NCI-H1092 (cell line): ENCODE measurements around the gene ZNF521.

Source experiments
- DNase-seq: peaks from one replicate; lab custom pipeline; 2025; lab: John Stamatoyannopoulos, UW

Gene ZNF521

DNA sequence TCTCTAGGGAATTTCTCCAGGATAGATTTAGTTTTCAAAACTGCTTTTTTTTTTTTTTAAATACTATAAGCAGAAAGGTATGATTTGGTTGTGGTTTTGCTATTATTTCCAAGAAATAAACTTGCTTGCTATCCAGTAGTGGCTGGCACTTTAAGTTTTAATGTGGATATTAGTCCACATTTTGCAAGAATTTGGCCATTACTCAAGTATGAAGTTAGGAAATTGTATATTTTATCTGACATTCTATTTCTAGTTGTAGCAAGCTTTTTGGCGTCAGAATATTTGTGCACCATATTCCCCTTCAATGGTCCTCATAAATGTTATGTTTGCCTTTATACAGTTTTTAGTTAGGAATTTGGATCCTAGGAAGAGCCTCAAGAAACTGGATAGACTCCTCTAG, 226.3 kb downstream of the ZNF521 start:
- no peak for DNase-seq

DNA sequence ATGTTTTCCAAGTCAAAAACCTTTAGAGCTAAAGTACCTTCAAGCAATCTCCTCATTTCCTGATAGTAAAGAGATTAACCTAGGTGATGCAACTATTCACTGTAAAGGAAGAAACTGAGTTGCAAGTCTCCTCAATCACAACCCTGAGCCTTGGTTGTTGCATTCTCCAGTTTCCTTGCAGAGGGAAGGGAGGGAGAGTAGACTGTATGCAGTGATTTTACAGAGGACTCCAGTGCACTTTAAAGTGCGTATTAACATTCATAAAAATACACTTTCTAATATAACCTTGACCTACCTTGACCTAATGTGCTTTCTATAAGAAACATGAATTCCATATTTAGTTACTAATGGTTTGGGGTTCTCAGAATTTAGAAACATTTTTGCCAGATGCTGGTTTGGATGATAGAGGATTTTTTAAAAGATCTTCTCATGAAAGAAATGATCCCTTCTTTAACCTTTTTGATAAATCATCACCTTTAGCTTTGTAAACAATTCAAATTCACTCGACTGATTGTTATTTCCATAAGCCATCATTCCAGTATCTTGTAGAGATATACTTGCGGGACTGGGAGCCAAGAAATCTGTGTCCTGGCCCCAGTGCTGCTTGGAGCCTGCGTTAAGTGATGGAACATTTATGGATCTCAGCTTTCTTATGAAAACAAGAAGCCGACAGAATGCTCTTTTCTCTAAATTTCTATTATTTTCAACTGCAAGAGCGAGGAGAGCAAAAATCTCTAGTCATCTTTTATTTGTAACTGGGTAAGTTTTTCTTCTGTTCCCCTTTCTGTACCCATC, 228.3 kb downstream of the ZNF521 start:
- no peak for DNase-seq

- no peak for DNase-seq
Measured at GRCh38 chr18:25121442-25121841, 230.5 kb downstream of the ZNF521 start.

DNA sequence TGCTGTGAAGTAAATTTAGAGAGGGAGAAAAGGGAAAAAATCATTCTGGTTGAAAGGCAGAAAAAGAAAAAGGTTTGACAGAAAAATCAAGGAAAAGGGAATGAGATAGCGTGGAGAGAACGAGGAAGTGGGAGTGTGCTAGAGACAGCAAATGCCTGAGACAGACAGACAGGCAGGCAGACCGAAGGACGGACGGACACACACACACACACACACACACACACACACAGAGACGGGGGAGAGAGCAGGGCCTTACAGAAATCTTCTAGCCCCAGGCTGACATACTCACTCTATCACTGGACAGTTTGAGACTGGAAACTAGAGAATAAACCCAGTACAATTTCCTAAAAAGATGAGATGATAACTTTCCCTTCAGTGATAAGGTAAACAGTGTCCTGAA, 238.4 kb downstream of the ZNF521 start:
- DNase-seq, result no peak

DNA sequence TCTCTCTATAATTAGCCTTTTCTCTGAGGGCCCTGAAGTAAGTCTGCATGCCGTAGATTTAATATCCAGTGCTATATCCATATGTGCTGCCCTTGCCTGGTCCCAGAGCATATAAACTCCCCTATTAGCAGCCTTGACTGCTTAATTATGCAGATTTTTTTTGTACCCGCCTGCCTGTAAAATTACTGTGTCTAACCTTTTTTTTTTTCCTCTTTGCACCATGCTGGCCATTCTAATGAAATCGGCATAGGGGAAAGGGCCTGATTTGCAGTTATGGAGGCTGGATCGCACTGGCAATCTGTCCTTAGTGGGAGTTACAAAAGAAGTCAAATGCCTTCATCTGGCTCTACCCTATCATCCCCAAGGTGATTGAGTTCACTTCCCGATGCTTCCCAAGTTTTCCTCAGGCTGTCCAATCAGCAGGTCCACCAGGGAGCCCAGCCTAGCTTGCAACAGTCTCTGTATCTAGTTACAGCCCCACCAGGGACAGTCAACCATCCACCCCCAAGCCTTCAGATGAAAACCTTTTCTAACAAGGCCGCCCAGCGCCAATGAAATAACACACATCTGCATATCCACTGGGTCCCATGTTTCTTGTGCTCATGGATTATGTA, 239.0 kb downstream of the ZNF521 start:
- no peak for DNase-seq

- DNase-seq, result no peak
Measured at GRCh38 chr18:25111377-25112288, 240.3 kb downstream of the ZNF521 start.

- no peak for DNase-seq
Measured at GRCh38 chr18:25109484-25109883, 242.5 kb downstream of the ZNF521 start.

DNA sequence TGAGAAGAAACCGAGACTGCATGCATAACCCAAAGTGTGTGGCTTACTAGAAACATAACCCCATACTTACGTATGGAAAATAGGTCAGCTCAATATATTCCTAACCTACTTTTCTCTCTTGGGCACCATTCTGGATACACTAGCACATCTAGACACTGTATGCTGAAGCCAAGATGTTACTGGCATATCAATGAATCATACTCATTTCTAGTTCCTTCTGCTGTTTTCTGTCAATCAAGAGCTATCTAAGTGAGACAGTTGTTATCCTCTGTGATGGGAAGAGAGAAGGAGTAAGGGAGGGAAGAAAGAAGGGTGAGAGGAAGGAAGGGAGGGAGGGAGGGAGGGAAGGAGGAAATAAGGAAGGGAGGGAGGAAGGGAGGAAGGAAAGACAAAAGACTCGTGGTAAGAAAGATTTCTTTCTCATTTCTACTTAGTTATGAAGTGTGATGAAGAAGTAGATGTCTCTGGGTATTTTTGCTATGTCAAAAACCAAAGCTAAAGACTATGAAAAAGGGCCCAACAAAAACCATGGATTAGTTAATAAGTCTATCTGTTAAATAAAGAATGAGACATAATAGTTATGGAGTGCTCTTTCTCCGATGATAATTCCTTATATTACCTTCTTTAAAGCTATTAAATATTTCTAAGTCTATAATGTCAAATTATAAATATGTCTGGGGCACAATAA, 248.4 kb downstream of the ZNF521 start:
- DNase-seq, result no peak

DNA sequence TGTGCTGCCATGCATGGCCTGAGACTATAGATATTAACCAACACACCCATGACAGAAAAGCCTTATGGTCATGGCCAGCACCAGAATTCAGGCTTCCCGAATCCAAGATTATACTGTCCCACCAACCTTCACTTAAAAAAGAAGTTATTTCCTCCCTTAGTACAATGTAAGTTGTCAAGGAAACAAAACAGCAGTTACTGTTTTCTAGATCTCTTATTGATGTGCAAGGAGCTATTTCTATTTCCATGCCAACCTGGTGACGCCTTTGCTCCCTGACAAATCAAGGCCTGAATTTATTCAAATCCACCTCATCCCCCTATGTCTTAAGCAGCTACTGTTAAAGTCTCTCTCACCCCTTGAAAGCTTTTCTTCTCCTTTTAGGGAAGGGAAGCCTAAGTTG, 249.3 kb downstream of the ZNF521 start:
- DNase-seq, result no peak

GRCh38 chr18:25100418-25100817, 251.5 kb downstream of the ZNF521 start:
- DNase-seq, result no peak

GRCh38 chr18:25099895-25100294, 252.1 kb downstream of the ZNF521 start:
- DNase-seq, result no peak

DNA sequence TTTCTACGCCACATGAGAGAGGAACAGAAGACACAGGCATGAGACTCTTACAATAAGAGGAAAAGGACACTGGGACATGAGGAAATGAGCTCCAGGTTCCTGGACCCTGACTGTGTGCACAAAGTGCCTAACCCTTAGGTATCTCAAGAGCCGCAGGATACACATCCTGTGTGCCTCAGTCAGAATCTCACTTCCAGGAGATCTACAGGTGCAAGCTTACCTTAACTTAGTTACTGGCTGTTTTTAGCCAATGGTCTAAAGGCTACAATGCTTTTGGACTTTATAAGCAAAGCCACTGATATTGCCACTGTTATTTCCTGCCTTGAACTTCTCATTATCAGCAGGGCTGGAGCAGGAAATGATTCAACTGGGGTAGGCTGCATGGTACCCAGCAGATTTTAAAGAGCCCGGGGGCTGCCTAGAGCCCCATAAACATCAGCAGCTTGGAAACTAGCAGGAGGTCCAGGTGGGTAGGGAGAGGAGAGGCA, 254.4 kb downstream of the ZNF521 start:
- no peak for DNase-seq

- DNase-seq, result no peak
Measured at GRCh38 chr18:25097057-25097456, 254.9 kb downstream of the ZNF521 start.

- no peak for DNase-seq
Measured at GRCh38 chr18:25093141-25093540, 258.8 kb downstream of the ZNF521 start.

GRCh38 chr18:25089470-25089869, 262.5 kb downstream of the ZNF521 start:
- DNase-seq, result no peak

DNA sequence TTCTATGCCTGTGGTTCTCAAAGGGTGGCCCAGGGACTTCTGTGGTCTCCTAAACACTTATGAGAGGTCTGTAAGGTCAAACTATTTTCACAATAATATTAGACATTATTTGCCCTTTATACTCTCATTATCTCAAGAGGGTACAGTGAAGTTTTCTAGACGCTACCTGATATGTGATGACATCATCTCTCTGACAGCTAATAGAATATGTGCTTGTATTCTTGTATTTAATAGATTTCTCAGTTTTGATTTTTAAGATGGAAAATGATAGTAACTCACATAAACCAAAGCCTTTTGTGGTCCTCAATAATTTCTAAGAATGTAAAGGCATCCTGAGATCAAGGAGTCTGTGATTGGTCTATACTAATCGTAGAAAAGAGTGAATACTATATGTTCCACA, 265.1 kb downstream of the ZNF521 start:
- DNase-seq, result no peak

GRCh38 chr18:25081001-25081400, 271.0 kb downstream of the ZNF521 start:
- DNase-seq, result no peak

- no peak for DNase-seq
Measured at GRCh38 chr18:25080211-25080610, 271.8 kb downstream of the ZNF521 start.

- DNase-seq, result no peak
Measured at GRCh38 chr18:25077944-25078723, 273.8 kb downstream of the ZNF521 start.

DNA sequence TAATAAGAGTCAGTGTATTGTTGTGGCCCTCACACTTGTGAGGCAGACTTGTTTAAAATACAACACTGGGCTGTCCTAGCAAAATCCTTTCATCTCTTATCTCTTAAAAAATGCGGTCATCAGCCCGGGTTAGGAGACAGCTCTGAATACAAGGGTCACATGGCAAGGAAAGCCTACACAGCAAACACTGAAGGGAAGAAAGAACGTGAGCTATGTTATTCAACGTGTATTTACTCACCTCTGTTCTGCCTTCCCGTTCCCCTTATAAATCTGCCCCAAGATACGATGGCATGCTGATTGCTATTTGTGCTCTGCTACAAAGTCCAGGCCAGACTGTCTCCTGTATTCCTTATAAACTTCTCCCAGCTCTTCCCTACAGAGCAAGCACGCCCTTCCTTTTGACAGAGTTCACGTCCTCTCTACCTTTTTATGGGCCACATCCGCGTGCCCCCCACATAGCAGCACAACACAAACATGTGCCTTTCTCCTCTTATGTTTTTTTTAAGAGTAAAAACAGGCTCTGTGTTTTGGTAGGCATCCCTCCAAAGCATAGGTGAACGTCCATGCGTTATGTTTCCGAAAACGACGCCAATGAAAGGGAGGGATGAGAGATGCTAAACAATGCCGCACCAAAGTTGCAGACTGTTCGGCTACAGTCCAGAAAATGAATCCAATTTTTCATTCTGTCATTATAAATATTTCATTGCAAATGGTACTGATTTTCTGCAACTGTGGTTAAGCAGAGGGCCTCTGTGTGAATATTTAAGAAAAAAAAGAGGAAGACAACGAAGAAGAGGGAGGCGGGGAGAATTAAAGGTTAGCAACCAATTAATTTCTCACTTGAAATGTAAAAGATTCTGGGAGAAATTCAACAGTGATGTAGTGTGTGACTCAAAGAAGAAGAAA, 274.7 kb downstream of the ZNF521 start:
- DNase-seq, result no peak
